ENCODE measurements around the gene CEBPZOS. TPM values are rescaled to one million over a fixed set of nuclear protein-coding genes. Genes with fewer than 3 reads are reported as not detected.
"Not testable (repeated sequence)": the region's sequence is repeated elsewhere in the genome, so short reads cannot be mapped to it uniquely, and the experiment has no call there.

CEBPZOS gene
- polyA plus RNA-seq, 2 donors, result 19.1 to 53.7 TPM

DNA sequence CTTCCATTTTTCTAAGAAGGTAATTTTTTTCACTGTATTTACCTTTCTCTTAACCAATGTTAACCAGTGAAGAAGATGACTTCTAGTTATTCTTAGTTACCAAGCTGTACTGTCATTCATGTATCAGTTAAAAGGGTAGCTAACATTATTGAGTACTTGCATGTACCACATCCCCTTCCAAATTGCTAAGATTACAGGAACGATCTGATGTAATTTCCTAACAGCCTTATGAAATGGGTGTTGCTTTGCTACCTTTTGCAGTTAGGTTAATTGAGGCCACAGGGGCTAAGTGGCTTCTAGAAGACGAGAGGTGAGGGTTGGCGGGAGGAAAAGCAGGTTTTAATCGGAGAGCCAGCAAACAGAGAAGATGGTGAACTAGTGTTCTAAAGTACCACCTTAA is 6.0 kb upstream of the CEBPZOS start:
- Histone ChIP-seq H3K9me3 (ENCODE audit: control insufficient read depth in 2 of 2, insufficient read depth in 1 of 2, low read depth in 1 of 2, low read length in 1 of 2) (no peaks in the 10 kb centered on the region), H3K4me3 (ENCODE audit: low read depth in 1 of 2, low read length in 2 of 2) (no peak overlapping the region), H3K27ac (ENCODE audit: low read depth in 2 of 2, low read length in 1 of 2) (no peak overlapping the region), H3K27me3 (ENCODE audit: control insufficient read depth in 1 of 2, insufficient read depth in 2 of 2, low read length in 2 of 2) (no peaks in the 10 kb centered on the region), H3K36me3 (ENCODE audit: control insufficient read depth in 2 of 2, insufficient read depth in 2 of 2, low read length in 1 of 2) (no peaks in the 10 kb centered on the region), H3K4me1 (ENCODE audit: control insufficient read depth in 2 of 2, insufficient read depth in 2 of 2, low read length in 1 of 2) (no peaks in the 10 kb centered on the region)
- 84% methylated on average over 4 of the region's 4 CpGs for WGBS, 2 donors

- Histone ChIP-seq H3K9me3 (ENCODE audit: control insufficient read depth in 2 of 2, insufficient read depth in 1 of 2, low read depth in 1 of 2, low read length in 1 of 2) (no peaks in the 10 kb centered on the region), H3K36me3 (ENCODE audit: control insufficient read depth in 2 of 2, insufficient read depth in 2 of 2, low read length in 1 of 2) (no peaks in the 10 kb centered on the region), H3K27ac (ENCODE audit: low read depth in 2 of 2, low read length in 1 of 2) (no peak overlapping the region), H3K4me3 (ENCODE audit: low read depth in 1 of 2, low read length in 2 of 2) (no peak overlapping the region), H3K27me3 (ENCODE audit: control insufficient read depth in 1 of 2, insufficient read depth in 2 of 2, low read length in 2 of 2) (no peaks in the 10 kb centered on the region), H3K4me1 (ENCODE audit: control insufficient read depth in 2 of 2, insufficient read depth in 2 of 2, low read length in 1 of 2) (no peaks in the 10 kb centered on the region)
- WGBS, 2 donors, result 73 to 76% methylated on average over 4 of the region's 4 CpGs
Measured at GRCh38 chr2:37191253-37191652, 5.0 kb upstream of the CEBPZOS start.

GRCh38 chr2:37191747-37192146 is 4.5 kb upstream of the CEBPZOS start:
- H3K36me3 ChIP-seq (ENCODE audit: control insufficient read depth in 2 of 2, insufficient read depth in 2 of 2, low read length in 1 of 2), result no peaks in the 10 kb centered on the region
- H3K4me1 ChIP-seq (ENCODE audit: control insufficient read depth in 2 of 2, insufficient read depth in 2 of 2, low read length in 1 of 2), result no peaks in the 10 kb centered on the region
- no peaks in the 10 kb centered on the region for H3K9me3 ChIP-seq (ENCODE audit: control insufficient read depth in 2 of 2, insufficient read depth in 1 of 2, low read depth in 1 of 2, low read length in 1 of 2)
- no peak overlapping the region for H3K4me3 ChIP-seq (ENCODE audit: low read depth in 1 of 2, low read length in 2 of 2)
- H3K27ac ChIP-seq (ENCODE audit: low read depth in 2 of 2, low read length in 1 of 2), result no peak overlapping the region
- H3K27me3 ChIP-seq (ENCODE audit: control insufficient read depth in 1 of 2, insufficient read depth in 2 of 2, low read length in 2 of 2), result no peaks in the 10 kb centered on the region
- WGBS, 2 donors, result 81 to 86% methylated on average over 6 of the region's 6 CpGs

GRCh38 chr2:37192551-37192950 is 3.7 kb upstream of the CEBPZOS start:
- H3K9me3 ChIP-seq (ENCODE audit: control insufficient read depth in 2 of 2, insufficient read depth in 1 of 2, low read depth in 1 of 2, low read length in 1 of 2), result no peaks in the 10 kb centered on the region
- no peak overlapping the region for H3K4me3 ChIP-seq (ENCODE audit: low read depth in 1 of 2, low read length in 2 of 2)
- 81 to 88% methylated on average over 1 of the region's 1 CpG for WGBS, 2 donors
- no peak overlapping the region for H3K27ac ChIP-seq (ENCODE audit: low read depth in 2 of 2, low read length in 1 of 2)
- H3K27me3 ChIP-seq (ENCODE audit: control insufficient read depth in 1 of 2, insufficient read depth in 2 of 2, low read length in 2 of 2), result no peaks in the 10 kb centered on the region
- H3K4me1 ChIP-seq (ENCODE audit: control insufficient read depth in 2 of 2, insufficient read depth in 2 of 2, low read length in 1 of 2), result peaks cover 0 to 2% of the 10 kb centered on the region in 2 donors
- no peaks in the 10 kb centered on the region for H3K36me3 ChIP-seq (ENCODE audit: control insufficient read depth in 2 of 2, insufficient read depth in 2 of 2, low read length in 1 of 2)

- Histone ChIP-seq H3K27ac (ENCODE audit: low read depth in 2 of 2, low read length in 1 of 2) (peak overlapping the region; percentile 90 to 95), H3K4me3 (ENCODE audit: low read depth in 1 of 2, low read length in 2 of 2) (peak overlapping the region; percentile 81 to 94)
- H3K27me3 ChIP-seq (ENCODE audit: control insufficient read depth in 1 of 2, insufficient read depth in 2 of 2, low read length in 2 of 2); H3K9me3 ChIP-seq (ENCODE audit: control insufficient read depth in 2 of 2, insufficient read depth in 1 of 2, low read depth in 1 of 2, low read length in 1 of 2); H3K36me3 ChIP-seq (ENCODE audit: control insufficient read depth in 2 of 2, insufficient read depth in 2 of 2, low read length in 1 of 2); H3K4me1 ChIP-seq (ENCODE audit: control insufficient read depth in 2 of 2, insufficient read depth in 2 of 2, low read length in 1 of 2): not testable (repeated sequence)
- 83% methylated on average over 20 of the region's 20 CpGs for WGBS, 2 donors
Measured at GRCh38 chr2:37195862-37196319, 405 bp upstream of the CEBPZOS start.

- H3K27me3 ChIP-seq (ENCODE audit: control insufficient read depth in 1 of 2, insufficient read depth in 2 of 2, low read length in 2 of 2), result no peaks in the 10 kb centered on the region
- no peak overlapping the region for H3K27ac ChIP-seq (ENCODE audit: low read depth in 2 of 2, low read length in 1 of 2)
- peaks cover 2 to 4% of the 10 kb centered on the region in 2 donors for H3K36me3 ChIP-seq (ENCODE audit: control insufficient read depth in 2 of 2, insufficient read depth in 2 of 2, low read length in 1 of 2)
- peaks cover 0 to 4% of the 10 kb centered on the region in 2 donors for H3K4me1 ChIP-seq (ENCODE audit: control insufficient read depth in 2 of 2, insufficient read depth in 2 of 2, low read length in 1 of 2)
- no peaks in the 10 kb centered on the region for H3K9me3 ChIP-seq (ENCODE audit: control insufficient read depth in 2 of 2, insufficient read depth in 1 of 2, low read depth in 1 of 2, low read length in 1 of 2)
- WGBS, 2 donors, result 85 to 94% methylated on average over 8 of the region's 8 CpGs
- H3K4me3 ChIP-seq (ENCODE audit: low read depth in 1 of 2, low read length in 2 of 2), result no peak overlapping the region
Measured at GRCh38 chr2:37198681-37199065, 2.4 kb downstream of the CEBPZOS start.

- Histone ChIP-seq H3K4me3 (ENCODE audit: low read depth in 1 of 2, low read length in 2 of 2) (no peak overlapping the region), H3K4me1 (ENCODE audit: control insufficient read depth in 2 of 2, insufficient read depth in 2 of 2, low read length in 1 of 2) (peaks cover 0 to 4% of the 10 kb centered on the region in 2 donors), H3K27ac (ENCODE audit: low read depth in 2 of 2, low read length in 1 of 2) (no peak overlapping the region), H3K27me3 (ENCODE audit: control insufficient read depth in 1 of 2, insufficient read depth in 2 of 2, low read length in 2 of 2) (no peaks in the 10 kb centered on the region), H3K36me3 (ENCODE audit: control insufficient read depth in 2 of 2, insufficient read depth in 2 of 2, low read length in 1 of 2) (peaks cover 2 to 8% of the 10 kb centered on the region in 2 donors), H3K9me3 (ENCODE audit: control insufficient read depth in 2 of 2, insufficient read depth in 1 of 2, low read depth in 1 of 2, low read length in 1 of 2) (no peaks in the 10 kb centered on the region)
- 61 to 68% methylated on average over 1 of the region's 1 CpG for WGBS, 2 donors
Measured at GRCh38 chr2:37201208-37201607, 4.9 kb downstream of the CEBPZOS start.

DNA sequence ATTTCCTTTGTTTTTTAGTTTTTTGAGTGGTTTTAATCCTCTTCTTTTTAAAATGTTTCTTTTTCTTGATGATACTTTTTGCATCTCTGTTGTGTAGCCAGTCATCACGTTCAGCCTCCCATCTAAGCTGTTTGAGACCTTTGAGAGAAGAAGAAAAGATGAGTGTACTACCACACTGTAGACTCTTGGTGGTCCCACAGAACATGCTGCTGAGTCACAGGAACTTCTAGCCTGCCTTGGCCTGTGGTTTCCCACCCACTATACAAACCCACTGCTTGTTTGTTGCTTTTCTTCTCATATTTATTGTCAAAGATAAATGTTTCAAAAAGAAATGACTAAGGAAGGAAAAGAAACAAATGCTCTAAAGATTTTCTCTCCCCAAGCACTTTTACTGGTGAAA is 5.5 kb downstream of the CEBPZOS start:
- peaks cover 0 to 2% of the 10 kb centered on the region in 2 donors for H3K9me3 ChIP-seq (ENCODE audit: control insufficient read depth in 2 of 2, insufficient read depth in 1 of 2, low read depth in 1 of 2, low read length in 1 of 2)
- H3K4me1 ChIP-seq (ENCODE audit: control insufficient read depth in 2 of 2, insufficient read depth in 2 of 2, low read length in 1 of 2), result peaks cover 0 to 4% of the 10 kb centered on the region in 2 donors
- 78 to 88% methylated on average over 1 of the region's 1 CpG for WGBS, 2 donors
- H3K27ac ChIP-seq (ENCODE audit: low read depth in 2 of 2, low read length in 1 of 2), result no peak overlapping the region
- peaks cover 2 to 11% of the 10 kb centered on the region in 2 donors for H3K36me3 ChIP-seq (ENCODE audit: control insufficient read depth in 2 of 2, insufficient read depth in 2 of 2, low read length in 1 of 2)
- H3K4me3 ChIP-seq (ENCODE audit: low read depth in 1 of 2, low read length in 2 of 2), result no peak overlapping the region
- H3K27me3 ChIP-seq (ENCODE audit: control insufficient read depth in 1 of 2, insufficient read depth in 2 of 2, low read length in 2 of 2), result no peaks in the 10 kb centered on the region

DNA sequence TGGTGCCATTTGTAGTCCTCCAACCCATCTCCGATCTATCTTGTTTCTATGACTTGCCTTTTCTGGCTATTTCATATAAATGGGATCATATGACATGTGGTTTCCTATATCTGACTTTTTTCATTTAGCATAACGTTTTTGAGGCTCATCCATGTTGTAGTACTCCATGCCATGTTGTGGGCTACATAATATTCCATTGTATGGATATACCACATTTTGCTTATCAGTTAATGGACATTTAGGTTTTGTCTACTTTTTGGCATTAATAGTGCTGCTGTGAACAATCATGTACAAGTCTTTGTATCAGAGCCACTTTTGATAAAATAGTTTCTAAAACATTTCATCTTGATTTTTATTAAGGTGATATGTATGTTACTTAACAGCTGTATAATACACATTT is 7.4 kb downstream of the CEBPZOS start:
- peaks cover 0 to 2% of the 10 kb centered on the region in 2 donors for H3K9me3 ChIP-seq (ENCODE audit: control insufficient read depth in 2 of 2, insufficient read depth in 1 of 2, low read depth in 1 of 2, low read length in 1 of 2)
- H3K27me3 ChIP-seq (ENCODE audit: control insufficient read depth in 1 of 2, insufficient read depth in 2 of 2, low read length in 2 of 2), result no peaks in the 10 kb centered on the region
- H3K4me1 ChIP-seq (ENCODE audit: control insufficient read depth in 2 of 2, insufficient read depth in 2 of 2, low read length in 1 of 2), result no peaks in the 10 kb centered on the region
- no peak overlapping the region for H3K4me3 ChIP-seq (ENCODE audit: low read depth in 1 of 2, low read length in 2 of 2)
- WGBS, 2 donors, result 89 to 94% methylated on average over 2 of the region's 2 CpGs
- H3K27ac ChIP-seq (ENCODE audit: low read depth in 2 of 2, low read length in 1 of 2), result no peak overlapping the region
- H3K36me3 ChIP-seq (ENCODE audit: control insufficient read depth in 2 of 2, insufficient read depth in 2 of 2, low read length in 1 of 2), result peaks cover 2 to 11% of the 10 kb centered on the region in 2 donors

- not testable (repeated sequence) for H3K4me1 ChIP-seq (ENCODE audit: control insufficient read depth in 2 of 2, insufficient read depth in 2 of 2, low read length in 1 of 2); H3K27ac ChIP-seq (ENCODE audit: low read depth in 2 of 2, low read length in 1 of 2); H3K4me3 ChIP-seq (ENCODE audit: low read depth in 1 of 2, low read length in 2 of 2); H3K27me3 ChIP-seq (ENCODE audit: control insufficient read depth in 1 of 2, insufficient read depth in 2 of 2, low read length in 2 of 2); H3K9me3 ChIP-seq (ENCODE audit: control insufficient read depth in 2 of 2, insufficient read depth in 1 of 2, low read depth in 1 of 2, low read length in 1 of 2)
- H3K36me3 ChIP-seq (ENCODE audit: control insufficient read depth in 2 of 2, insufficient read depth in 2 of 2, low read length in 1 of 2), result peaks cover 2 to 11% of the 10 kb centered on the region in 2 donors
- 86 to 89% methylated on average over 8 of the region's 8 CpGs for WGBS, 2 donors
Measured at GRCh38 chr2:37205071-37205661, 8.9 kb downstream of the CEBPZOS start.

All from esophagus (tissue), 2 donors.